Keratinocyte (primary cell): Measurements from ENCODE around the gene KRT40. TPM values are rescaled to one million over a fixed set of nuclear protein-coding genes. Genes with fewer than 3 reads are reported as not detected.

Source experiments
- DNase-seq: peaks from one replicate; pipeline ENCODE4 v3.0.0-alpha.2; 2011; ENCODE audit warnings: low read depth, missing footprints, low spot score
- FAIRE-seq: peaks from 2 replicates; lab custom pipeline; 2011; peaks lifted over from hg19 to GRCh38; lab: Jason Lieb, UNC
- H2AFZ ChIP-seq: 2 replicates; pipeline ENCODE4 v1.6.0; 2012; ENCODE audit warnings: low read length, control low read depth, inconsistent platforms; ENCODE audit not compliant: control insufficient read depth
- H3K27ac ChIP-seq: 2 replicates; pipeline ENCODE4 v1.5.1; 2011; ENCODE audit warnings: low read length; ENCODE audit not compliant: control insufficient read depth, insufficient read depth
- H3K27me3 ChIP-seq: 3 replicates; pipeline ENCODE4 v1.6.0; 2011; ENCODE audit warnings: low read length; ENCODE audit not compliant: control insufficient read depth, insufficient read depth; ENCODE audit errors: extremely low read depth
- H3K36me3 ChIP-seq, 2 experiments: 2 replicates in 1 of 2; 3 replicates in 1 of 2; pipeline ENCODE4 v1.5.1; 2011; ENCODE audit warnings: low read length in 2 of 2, mild to moderate bottlenecking in 1 of 2; ENCODE audit not compliant: control insufficient read depth in 2 of 2, insufficient read depth in 2 of 2; ENCODE audit errors: extremely low read depth in 1 of 2
- H3K4me1 ChIP-seq: 3 replicates; pipeline ENCODE4 v1.5.1; 2011; ENCODE audit warnings: low read length; ENCODE audit not compliant: control insufficient read depth, insufficient read depth; ENCODE audit errors: extremely low read depth
- H3K4me2 ChIP-seq: 3 replicates; pipeline ENCODE4 v1.6.0; 2011; ENCODE audit warnings: low read depth, low read length; ENCODE audit not compliant: control insufficient read depth, insufficient read depth; ENCODE audit errors: extremely low read depth
- H3K4me3 ChIP-seq, 3 experiments: fragments of 200-600 bp in 1 of 3; sonication (generic) in 1 of 3; 2 replicates in 2 of 3; 3 replicates in 1 of 3; pipeline ENCODE4 v1.5.1; 2011 to 2016; ENCODE audit warnings: low read length in 3 of 3, mild to moderate bottlenecking in 3 of 3, control low read depth in 2 of 3, inconsistent platforms in 1 of 3, low read depth in 1 of 3, mixed read lengths in 1 of 3, mixed run types in 1 of 3, moderate library complexity in 1 of 3; ENCODE audit not compliant: control insufficient read depth in 2 of 3, insufficient read depth in 2 of 3; ENCODE audit errors: extremely low read depth in 1 of 3
- H3K79me2 ChIP-seq: 2 replicates; pipeline ENCODE4 v1.6.0; 2012; ENCODE audit warnings: low read length; ENCODE audit not compliant: control insufficient read depth, insufficient read depth
- H3K9ac ChIP-seq: 3 replicates; pipeline ENCODE4 v1.6.0; 2011; ENCODE audit warnings: low read length; ENCODE audit not compliant: control insufficient read depth, insufficient read depth; ENCODE audit errors: extremely low read depth
- H3K9me1 ChIP-seq: 3 replicates; pipeline ENCODE4 v1.6.0; 2011; ENCODE audit warnings: low read length; ENCODE audit not compliant: control insufficient read depth, insufficient read depth; ENCODE audit errors: extremely low read depth
- H3K9me3 ChIP-seq: 2 replicates; pipeline ENCODE4 v1.5.1; 2012; ENCODE audit warnings: low read depth, low read length; ENCODE audit not compliant: control insufficient read depth
- H4K20me1 ChIP-seq: 3 replicates; pipeline ENCODE4 v1.6.0; 2011; ENCODE audit warnings: low read length; ENCODE audit not compliant: control insufficient read depth, insufficient read depth; ENCODE audit errors: extremely low read depth
- CTCF ChIP-seq, 3 experiments: IDR thresholded peaks in 1 of 3; conservative IDR thresholded peaks in 1 of 3; optimal IDR thresholded peaks in 1 of 3; 2 replicates in 2 of 3; 3 replicates in 1 of 3; pipeline versions ENCODE3 to v1.5.1; 2011; ENCODE audit warnings: low read length in 3 of 3, mild to moderate bottlenecking in 3 of 3, moderate library complexity in 2 of 3, control low read depth in 1 of 3, inconsistent platforms in 1 of 3; ENCODE audit not compliant: insufficient read depth in 2 of 3; ENCODE audit errors: extremely low read depth in 1 of 3
- EZH2 ChIP-seq: IDR thresholded peaks from one replicate; pipeline ENCODE4 v1.6.1; 2012; ENCODE audit warnings: inconsistent platforms, mild to moderate bottlenecking, low read length, moderate library complexity
- dilution Hi-C: fragments of 300-500 bp; cut with MboI; formaldehyde crosslinking; loops from one replicate; pipeline ENCODE4 v1.7.0; 2020; ENCODE audit warnings: low sequenced_read_pairs; ENCODE audit not compliant: extremely low pct_ligation_motif_present
- polyA plus RNA-seq, 5 experiments: library from polyadenylated mRNA; depleted of rRNA in 3 of 5; stranded (reverse) in 3 of 5; stranded (forward) in 1 of 5; unstranded in 1 of 5; fragments of >200 nt; gene quantifications; 1 replicate in 1 of 5; 2 replicates in 3 of 5; 3 replicates in 1 of 5; pipeline versions ENCODE4 v1.2.1 to v1.2.3, GENCODE V29; 2011 to 2012; ENCODE audit warnings: missing spikeins in 2 of 5, low read depth in 1 of 5, low replicate concordance in 1 of 5

KRT40 gene
- polyA plus RNA-seq, 1 donor (not counting 4 experiments of a cell fraction or from before 2014, with no cell fraction given) = 0.03 TPM

- no peak overlapping the region for H3K4me3 ChIP-seq
- no peak overlapping the region for H3K9ac ChIP-seq
- no peaks in the 10 kb centered on the region for H3K4me1 ChIP-seq
- no peaks in the 10 kb centered on the region for H3K9me3 ChIP-seq
- no peak overlapping the region for H3K27ac ChIP-seq
- H4K20me1 ChIP-seq = no peaks in the 10 kb centered on the region
- H3K9me1 ChIP-seq = no peaks in the 10 kb centered on the region
- FAIRE-seq (no peak), DNase-seq (no peak)
- H3K4me2 ChIP-seq = no peak overlapping the region
- H3K27me3 ChIP-seq = no peaks in the 10 kb centered on the region
- H3K79me2 ChIP-seq = no peaks in the 10 kb centered on the region
- dilution Hi-C loops = no loop called here
- no peak overlapping the region for H2AFZ ChIP-seq
- no peak for TF ChIP-seq EZH2
- no peak for TF ChIP-seq CTCF (optimal IDR thresholded peaks at IDR 0.05 in 1 of 3, IDR thresholded peaks at IDR 0.05 in 1 of 3, conservative IDR thresholded peaks at IDR 0.05 in 1 of 3; ENCODE audit: extremely low read depth in 1 of 3, insufficient read depth in 2 of 3, low read length in 3 of 3)
- H3K36me3 ChIP-seq = no peaks in the 10 kb centered on the region
Observed at GRCh38 chr17:40992666-40993065, 8.5 kb upstream of the KRT40 start.

GRCh38 chr17:40986920-40987319, 2.8 kb upstream of the KRT40 start:
- peaks cover 3% of the 10 kb centered on the region for H3K4me1 ChIP-seq
- FAIRE-seq (peak; percentile 60), DNase-seq (no peak)
- H3K9ac ChIP-seq = no peak overlapping the region
- H3K27me3 ChIP-seq = no peaks in the 10 kb centered on the region
- H3K9me3 ChIP-seq = no peaks in the 10 kb centered on the region
- no peak overlapping the region for H3K27ac ChIP-seq
- no peak overlapping the region for H3K4me3 ChIP-seq
- dilution Hi-C loops = no loop called here
- H3K36me3 ChIP-seq = no peaks in the 10 kb centered on the region
- TF ChIP-seq EZH2 = no peak
- TF ChIP-seq CTCF (optimal IDR thresholded peaks at IDR 0.05 in 1 of 3, IDR thresholded peaks at IDR 0.05 in 1 of 3, conservative IDR thresholded peaks at IDR 0.05 in 1 of 3; ENCODE audit: extremely low read depth in 1 of 3, insufficient read depth in 2 of 3, low read length in 3 of 3) = peak in 1 of 3 experiments; percentile 29
- no peaks in the 10 kb centered on the region for H4K20me1 ChIP-seq
- H3K79me2 ChIP-seq = no peaks in the 10 kb centered on the region
- H3K4me2 ChIP-seq = peak overlapping the region; percentile 54
- H2AFZ ChIP-seq = peak overlapping the region; percentile 78
- H3K9me1 ChIP-seq = no peaks in the 10 kb centered on the region
